ENCODE results near the gene VCL. TPM values are rescaled to one million over a fixed set of nuclear protein-coding genes. Genes with fewer than 3 reads are reported as not detected.

VCL gene
- total RNA-seq, 1 donor from 2014 or later: 74.6 TPM

GRCh38 chr10:74018241-74018640, 20.3 kb downstream of the VCL start:
- no peaks in the 10 kb centered on the region for H3K9me3 Mint-ChIP-seq
- no peaks in the 10 kb centered on the region for H3K27me3 Mint-ChIP-seq (ENCODE audit: low read depth)
- DNase-seq (ENCODE audit: low read depth, low spot score): no peak
- no peak for TF ChIP-seq CTCF (conservative IDR thresholded peaks at IDR 0.05)
- H3K36me3 Mint-ChIP-seq (ENCODE audit: low read depth): no peaks in the 10 kb centered on the region
- H3K27ac Mint-ChIP-seq (ENCODE audit: unreplicated experiment): no peak overlapping the region
- H3K4me1 Mint-ChIP-seq: peaks cover 8% of the 10 kb centered on the region
- no peak overlapping the region for H3K4me3 Mint-ChIP-seq

GRCh38 chr10:74021248-74022055, 23.5 kb downstream of the VCL start:
- no peak for DNase-seq (ENCODE audit: low read depth, low spot score)
- TF ChIP-seq CTCF (conservative IDR thresholded peaks at IDR 0.05): no peak
- Mint-ChIP-seq H3K27me3 (ENCODE audit: low read depth) (no peaks in the 10 kb centered on the region), H3K9me3 (no peaks in the 10 kb centered on the region), H3K4me1 (peaks cover 8% of the 10 kb centered on the region), H3K4me3 (no peak overlapping the region), H3K36me3 (ENCODE audit: low read depth) (no peaks in the 10 kb centered on the region), H3K27ac (ENCODE audit: unreplicated experiment) (no peak overlapping the region)

GRCh38 chr10:74022926-74023629, 25.2 kb downstream of the VCL start:
- no peak for TF ChIP-seq CTCF (conservative IDR thresholded peaks at IDR 0.05)
- H3K27me3 Mint-ChIP-seq (ENCODE audit: low read depth): no peaks in the 10 kb centered on the region
- no peaks in the 10 kb centered on the region for H3K9me3 Mint-ChIP-seq
- H3K27ac Mint-ChIP-seq (ENCODE audit: unreplicated experiment): no peak overlapping the region
- DNase-seq (ENCODE audit: low read depth, low spot score): no peak
- no peaks in the 10 kb centered on the region for H3K36me3 Mint-ChIP-seq (ENCODE audit: low read depth)
- no peak overlapping the region for H3K4me3 Mint-ChIP-seq
- H3K4me1 Mint-ChIP-seq: peaks cover 4% of the 10 kb centered on the region

- H3K4me1 Mint-ChIP-seq: peaks cover 4% of the 10 kb centered on the region
- TF ChIP-seq CTCF (conservative IDR thresholded peaks at IDR 0.05): no peak
Measured at GRCh38 chr10:74024600-74024999, 26.7 kb downstream of the VCL start.

GRCh38 chr10:74025380-74025978, 27.6 kb downstream of the VCL start:
- no peaks in the 10 kb centered on the region for H3K9me3 Mint-ChIP-seq
- H3K4me3 Mint-ChIP-seq: no peak overlapping the region
- TF ChIP-seq CTCF (conservative IDR thresholded peaks at IDR 0.05): no peak
- peaks cover 4% of the 10 kb centered on the region for H3K4me1 Mint-ChIP-seq
- no peaks in the 10 kb centered on the region for H3K27me3 Mint-ChIP-seq (ENCODE audit: low read depth)
- H3K36me3 Mint-ChIP-seq (ENCODE audit: low read depth): no peaks in the 10 kb centered on the region
- no peak for DNase-seq (ENCODE audit: low read depth, low spot score)
- no peak overlapping the region for H3K27ac Mint-ChIP-seq (ENCODE audit: unreplicated experiment)

More at GRCh38 chr10:74024600-74024999, 26.7 kb downstream of the VCL start:
- H3K27ac Mint-ChIP-seq (ENCODE audit: unreplicated experiment): no peak overlapping the region
- H3K27me3 Mint-ChIP-seq (ENCODE audit: low read depth): no peaks in the 10 kb centered on the region
- DNase-seq (ENCODE audit: low read depth, low spot score): no peak
- no peaks in the 10 kb centered on the region for H3K36me3 Mint-ChIP-seq (ENCODE audit: low read depth)
- no peak overlapping the region for H3K4me3 Mint-ChIP-seq
- H3K9me3 Mint-ChIP-seq: no peaks in the 10 kb centered on the region

Data from neural crest cell (in vitro differentiated cells).